Muscle layer of duodenum (tissue), 2 donors: ENCODE measurements around the gene COL23A1.

ENCODE experiments used
- H3K27ac ChIP-seq: one replicate; pipeline ENCODE4 v1.7.0; 2013; ENCODE audit warnings: mild to moderate bottlenecking, low read length
- H3K27me3 ChIP-seq: one replicate; pipeline ENCODE4 v1.7.0; 2013; ENCODE audit warnings: low read depth, mild to moderate bottlenecking, control low read depth, low read length
- H3K36me3 ChIP-seq, 2 donors: one replicate each; pipeline ENCODE4 v1.7.0; 2013; ENCODE audit warnings: low read length in 2 of 2, control low read depth in 1 of 2, mild to moderate bottlenecking in 1 of 2; ENCODE audit not compliant: insufficient read depth in 2 of 2, control insufficient read depth in 1 of 2
- H3K4me1 ChIP-seq, 2 donors: one replicate each; pipeline ENCODE4 v1.7.0; 2013; ENCODE audit warnings: low read length in 2 of 2, mild to moderate bottlenecking in 2 of 2, control low read depth in 1 of 2, moderate library complexity in 1 of 2; ENCODE audit not compliant: insufficient read depth in 2 of 2, control insufficient read depth in 1 of 2
- H3K4me3 ChIP-seq, 2 donors: one replicate each; pipeline ENCODE4 v1.7.0; 2013; ENCODE audit warnings: low read length in 2 of 2, low read depth in 1 of 2, mild to moderate bottlenecking in 1 of 2
- H3K9me3 ChIP-seq, 2 donors: one replicate each; pipeline ENCODE4 v1.7.0; 2013; ENCODE audit warnings: low read length in 2 of 2, control low read depth in 1 of 2, mild to moderate bottlenecking in 1 of 2; ENCODE audit not compliant: control insufficient read depth in 1 of 2
- donor health status: healthy.

COL23A1 gene

GRCh38 chr5:178389796-178390195 is 200.4 kb downstream of the COL23A1 start:
- Histone ChIP-seq H3K4me3 (no peak overlapping the region), H3K4me1 (no peaks in the 10 kb centered on the region), H3K36me3 (no peaks in the 10 kb centered on the region), H3K9me3 (no peaks in the 10 kb centered on the region), H3K27ac (no peak overlapping the region), H3K27me3 (peaks cover 5% of the 10 kb centered on the region)

- Histone ChIP-seq H3K4me3 (no peak overlapping the region), H3K4me1 (peaks cover 0 to 2% of the 10 kb centered on the region in 2 donors), H3K27me3 (peaks cover 5% of the 10 kb centered on the region), H3K36me3 (no peaks in the 10 kb centered on the region), H3K27ac (no peak overlapping the region), H3K9me3 (no peaks in the 10 kb centered on the region)
Measured at GRCh38 chr5:178389026-178389729, 201.0 kb downstream of the COL23A1 start.

- Histone ChIP-seq H3K9me3 (no peaks in the 10 kb centered on the region), H3K27ac (no peak overlapping the region), H3K27me3 (peaks cover 5% of the 10 kb centered on the region), H3K4me1 (peaks cover 0 to 8% of the 10 kb centered on the region in 2 donors), H3K4me3 (no peak overlapping the region), H3K36me3 (no peaks in the 10 kb centered on the region)
Measured at GRCh38 chr5:178388386-178389025, 201.7 kb downstream of the COL23A1 start.

- H3K27ac ChIP-seq = no peak overlapping the region
- H3K4me3 ChIP-seq = no peak overlapping the region
- H3K27me3 ChIP-seq = peaks cover 5% of the 10 kb centered on the region
- peaks cover 0 to 11% of the 10 kb centered on the region in 2 donors for H3K4me1 ChIP-seq
- no peaks in the 10 kb centered on the region for H3K9me3 ChIP-seq
- no peaks in the 10 kb centered on the region for H3K36me3 ChIP-seq
Measured at GRCh38 chr5:178387856-178388190, 202.4 kb downstream of the COL23A1 start.

GRCh38 chr5:178387061-178387855 is 202.9 kb downstream of the COL23A1 start:
- peaks cover 5% of the 10 kb centered on the region for H3K27me3 ChIP-seq

GRCh38 chr5:178386336-178386931 is 203.8 kb downstream of the COL23A1 start:
- H3K27ac ChIP-seq = no peak overlapping the region
- H3K4me3 ChIP-seq = no peak overlapping the region
- H3K9me3 ChIP-seq = no peaks in the 10 kb centered on the region
- H3K36me3 ChIP-seq = no peaks in the 10 kb centered on the region
- H3K4me1 ChIP-seq = peaks cover 0 to 11% of the 10 kb centered on the region in 2 donors
- peaks cover 5% of the 10 kb centered on the region for H3K27me3 ChIP-seq

More at GRCh38 chr5:178387061-178387855, 202.9 kb downstream of the COL23A1 start:
- Histone ChIP-seq H3K36me3 (no peaks in the 10 kb centered on the region), H3K9me3 (no peaks in the 10 kb centered on the region), H3K4me1 (peaks cover 0 to 11% of the 10 kb centered on the region in 2 donors), H3K27ac (no peak overlapping the region), H3K4me3 (no peak overlapping the region)

GRCh38 chr5:178385496-178385890 is 204.7 kb downstream of the COL23A1 start:
- Histone ChIP-seq H3K4me1 (peaks cover 0 to 11% of the 10 kb centered on the region in 2 donors), H3K36me3 (no peaks in the 10 kb centered on the region), H3K27ac (no peak overlapping the region), H3K9me3 (no peaks in the 10 kb centered on the region), H3K4me3 (no peak overlapping the region), H3K27me3 (peaks cover 5% of the 10 kb centered on the region)

GRCh38 chr5:178384816-178385495 is 205.2 kb downstream of the COL23A1 start:
- Histone ChIP-seq H3K4me1 (peaks cover 0 to 11% of the 10 kb centered on the region in 2 donors), H3K27me3 (peaks cover 5% of the 10 kb centered on the region), H3K27ac (no peak overlapping the region), H3K4me3 (no peak overlapping the region), H3K36me3 (no peaks in the 10 kb centered on the region), H3K9me3 (no peaks in the 10 kb centered on the region)

- Histone ChIP-seq H3K27me3 (peaks cover 5% of the 10 kb centered on the region), H3K4me1 (peaks cover 1 to 15% of the 10 kb centered on the region in 2 donors), H3K27ac (no peak overlapping the region)
Measured at GRCh38 chr5:178383919-178384815, 206.0 kb downstream of the COL23A1 start.

GRCh38 chr5:178383301-178383918 is 206.8 kb downstream of the COL23A1 start:
- peaks cover 5 to 20% of the 10 kb centered on the region in 2 donors for H3K4me1 ChIP-seq

More at GRCh38 chr5:178383919-178384815, 206.0 kb downstream of the COL23A1 start:
- H3K36me3 ChIP-seq = no peaks in the 10 kb centered on the region
- peak overlapping the region in 1 of 2 donors; percentile 29 for H3K4me3 ChIP-seq
- H3K9me3 ChIP-seq = no peaks in the 10 kb centered on the region

More at GRCh38 chr5:178383301-178383918, 206.8 kb downstream of the COL23A1 start:
- Histone ChIP-seq H3K27ac (no peak overlapping the region), H3K27me3 (peaks cover 5% of the 10 kb centered on the region), H3K9me3 (no peaks in the 10 kb centered on the region), H3K36me3 (no peaks in the 10 kb centered on the region), H3K4me3 (no peak overlapping the region)
